NCI-H2107 treated with DMSO at 0.1 percent for 48 hours (cell line): ENCODE results near the gene EEF1AKMT1.
"Not testable (repeated sequence)": the region's sequence is repeated elsewhere in the genome, so short reads cannot be mapped to it uniquely, and the experiment has no call there.

Experiments used
- DNase-seq: peaks from one replicate; lab custom pipeline; 2025; ENCODE audit not compliant: unreplicated experiment; lab: John Stamatoyannopoulos, UW

Gene EEF1AKMT1

GRCh38 chr13:20700288-20700687 lies 73.5 kb downstream of the EEF1AKMT1 start:
- DNase-seq: no peak

- no peak for DNase-seq
Observed at GRCh38 chr13:20699715-20700114, 74.0 kb downstream of the EEF1AKMT1 start.

DNA sequence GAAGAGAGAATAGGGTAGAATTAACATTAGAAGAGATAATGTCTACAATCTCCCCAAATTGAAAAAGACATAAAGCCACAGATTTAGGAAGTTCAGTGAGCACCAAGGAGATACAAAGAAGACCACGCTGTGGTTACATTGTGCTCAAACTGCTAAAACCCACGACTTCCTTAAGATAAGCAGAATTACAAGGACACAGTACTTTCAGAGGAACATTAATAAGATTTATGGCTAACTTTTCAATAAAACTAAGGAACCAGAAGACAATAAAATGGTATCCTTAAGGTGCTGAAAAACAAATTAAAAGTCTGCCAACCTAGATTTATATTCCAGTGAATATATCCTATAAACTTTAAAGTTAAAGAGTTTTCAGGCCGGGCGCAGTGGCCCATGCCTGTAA lies 77.7 kb downstream of the EEF1AKMT1 start:
- DNase-seq: no peak

- DNase-seq: no peak
Observed at GRCh38 chr13:20691616-20692015, 82.1 kb downstream of the EEF1AKMT1 start.

DNA sequence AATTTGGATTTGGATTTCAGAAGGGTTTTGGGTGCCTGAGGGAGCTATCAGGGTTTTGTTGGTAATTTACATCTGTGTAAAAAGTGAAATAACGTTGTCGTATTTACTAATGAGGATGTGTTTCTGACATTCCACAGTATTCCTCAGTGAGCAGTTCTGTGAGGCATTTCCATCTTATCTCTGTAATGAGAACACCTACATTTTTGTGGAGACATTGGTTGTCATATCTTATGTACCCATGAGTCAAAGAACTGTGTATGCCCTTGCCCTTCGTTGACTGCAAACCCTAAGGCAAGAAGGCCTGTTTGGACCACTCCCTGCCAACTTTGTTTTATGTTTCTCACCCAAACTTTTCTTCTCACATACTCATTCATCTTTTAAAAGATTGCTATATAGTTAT lies 84.5 kb downstream of the EEF1AKMT1 start:
- no peak for DNase-seq

- no peak for DNase-seq
Observed at GRCh38 chr13:20686863-20687579, 86.7 kb downstream of the EEF1AKMT1 start.

GRCh38 chr13:20686167-20686566 lies 87.6 kb downstream of the EEF1AKMT1 start:
- DNase-seq: no peak

GRCh38 chr13:20685092-20685491 lies 88.7 kb downstream of the EEF1AKMT1 start:
- no peak for DNase-seq

- DNase-seq: no peak
Observed at GRCh38 chr13:20684546-20684945, 89.2 kb downstream of the EEF1AKMT1 start.

GRCh38 chr13:20684041-20684440 lies 89.7 kb downstream of the EEF1AKMT1 start:
- DNase-seq: no peak

DNA sequence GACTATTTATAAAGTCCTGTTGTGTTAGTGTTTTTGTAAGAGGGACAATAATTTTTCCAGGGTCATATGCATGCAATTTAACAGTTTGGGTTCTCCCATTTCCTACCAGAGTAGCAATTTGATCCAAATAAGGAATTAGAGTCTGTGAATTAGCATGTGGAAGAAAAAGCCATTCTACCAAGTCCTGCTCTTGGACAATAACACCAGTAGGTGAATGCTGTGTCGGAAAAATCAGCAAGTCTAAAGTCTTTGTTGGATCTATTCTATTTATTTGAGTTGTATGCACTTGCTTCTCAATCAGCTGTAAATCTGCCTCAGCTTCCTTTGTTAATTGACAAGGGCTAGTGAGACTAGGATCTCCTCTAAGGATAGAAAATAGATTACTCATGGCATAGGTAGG lies 91.7 kb downstream of the EEF1AKMT1 start:
- DNase-seq: no peak

DNA sequence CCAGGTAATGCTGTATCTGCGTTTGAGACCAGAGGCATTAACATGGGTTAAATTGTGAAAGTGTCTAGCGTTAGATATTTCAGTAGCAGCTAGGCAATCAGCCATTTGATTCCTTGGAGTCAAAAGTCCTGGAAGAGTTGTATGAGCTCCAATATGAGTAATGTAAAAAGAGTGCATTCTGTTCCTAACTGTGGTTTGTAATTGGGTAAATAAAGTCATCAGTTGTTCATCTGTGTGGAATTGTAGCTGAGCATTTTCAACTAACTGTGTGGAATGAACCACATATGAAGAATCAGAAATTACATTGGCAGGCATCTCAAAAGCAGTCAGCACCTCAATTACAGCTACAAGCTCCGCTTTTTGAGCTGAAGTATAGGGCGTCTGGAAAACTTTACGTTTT lies 92.3 kb downstream of the EEF1AKMT1 start:
- DNase-seq: not testable (repeated sequence)

- DNase-seq: no peak
Observed at GRCh38 chr13:20680416-20681080, 93.2 kb downstream of the EEF1AKMT1 start.

GRCh38 chr13:20679879-20680278 lies 93.9 kb downstream of the EEF1AKMT1 start:
- DNase-seq: no peak
